ENCODE data around the gene TRAF3. TPM values are rescaled to one million over a fixed set of nuclear protein-coding genes. Genes with fewer than 3 reads are reported as not detected.
A peak's percentile ranks its signal among the peaks of the same experiment; 100 is the strongest.

Gene TRAF3
- total RNA-seq, 2 donors from 2014 or later, result 20.8 to 26.0 TPM

- H3K9me3 ChIP-seq, result no peaks in the 10 kb centered on the region
- no peak overlapping the region for H3K4me3 ChIP-seq
- no peak overlapping the region for H3K27ac ChIP-seq
- H3K9ac ChIP-seq (ENCODE audit: low read depth in 2 of 2, low read length in 2 of 2), result peak overlapping the region; percentile 15 to 20
- H3K4me1 ChIP-seq, result no peaks in the 10 kb centered on the region
- no peak for TF ChIP-seq CTCF (IDR thresholded peaks at IDR 0.05)
- intact Hi-C loops (cut with DNase I), result no loop called here
- H3K27me3 ChIP-seq, result no peaks in the 10 kb centered on the region
- peaks cover 8% of the 10 kb centered on the region for H3K36me3 ChIP-seq
- DNase-seq, result no peak
Observed at GRCh38 chr14:102901633-102902032, 124.4 kb downstream of the TRAF3 start.

GRCh38 chr14:102902086-102902485, 124.8 kb downstream of the TRAF3 start:
- intact Hi-C loops (cut with DNase I), result no loop called here
- no peak overlapping the region for H3K4me3 ChIP-seq
- H3K36me3 ChIP-seq, result peaks cover 8% of the 10 kb centered on the region
- peak overlapping the region; percentile 15 to 20 for H3K9ac ChIP-seq (ENCODE audit: low read depth in 2 of 2, low read length in 2 of 2)
- DNase-seq, result no peak
- no peak overlapping the region for H3K27ac ChIP-seq
- H3K4me1 ChIP-seq, result no peaks in the 10 kb centered on the region
- no peaks in the 10 kb centered on the region for H3K27me3 ChIP-seq
- no peaks in the 10 kb centered on the region for H3K9me3 ChIP-seq
- TF ChIP-seq CTCF (IDR thresholded peaks at IDR 0.05), result no peak

GRCh38 chr14:102902523-102903247, 125.4 kb downstream of the TRAF3 start:
- Histone ChIP-seq H3K36me3 (peaks cover 8% of the 10 kb centered on the region), H3K9me3 (no peaks in the 10 kb centered on the region), H3K4me1 (no peaks in the 10 kb centered on the region), H3K4me3 (no peak overlapping the region), H3K9ac (ENCODE audit: low read depth in 2 of 2, low read length in 2 of 2) (no peak overlapping the region), H3K27me3 (no peaks in the 10 kb centered on the region), H3K27ac (no peak overlapping the region)
- intact Hi-C loops (cut with DNase I), result no loop called here
- no peak for TF ChIP-seq CTCF (IDR thresholded peaks at IDR 0.05)
- no peak for DNase-seq

- no peaks in the 10 kb centered on the region for H3K9me3 ChIP-seq
- H3K4me3 ChIP-seq, result no peak overlapping the region
- intact Hi-C loops (cut with DNase I), result no loop called here
- no peak for TF ChIP-seq CTCF (IDR thresholded peaks at IDR 0.05)
- H3K27ac ChIP-seq, result no peak overlapping the region
- peaks cover 8% of the 10 kb centered on the region for H3K36me3 ChIP-seq
- no peaks in the 10 kb centered on the region for H3K27me3 ChIP-seq
- no peak overlapping the region for H3K9ac ChIP-seq (ENCODE audit: low read depth in 2 of 2, low read length in 2 of 2)
- DNase-seq, result no peak
- no peaks in the 10 kb centered on the region for H3K4me1 ChIP-seq
Observed at GRCh38 chr14:102903248-102903888, 126.1 kb downstream of the TRAF3 start.

- no peak for DNase-seq
- Histone ChIP-seq H3K9me3 (no peaks in the 10 kb centered on the region), H3K27ac (no peak overlapping the region), H3K9ac (ENCODE audit: low read depth in 2 of 2, low read length in 2 of 2) (no peak overlapping the region), H3K4me3 (no peak overlapping the region), H3K27me3 (no peaks in the 10 kb centered on the region), H3K36me3 (peaks cover 8% of the 10 kb centered on the region), H3K4me1 (no peaks in the 10 kb centered on the region)
- intact Hi-C loops (cut with DNase I), result no loop called here
- TF ChIP-seq CTCF (IDR thresholded peaks at IDR 0.05), result no peak
Observed at GRCh38 chr14:102903889-102904512, 126.8 kb downstream of the TRAF3 start.
